ENCODE results near the gene TTC7B.

DNA sequence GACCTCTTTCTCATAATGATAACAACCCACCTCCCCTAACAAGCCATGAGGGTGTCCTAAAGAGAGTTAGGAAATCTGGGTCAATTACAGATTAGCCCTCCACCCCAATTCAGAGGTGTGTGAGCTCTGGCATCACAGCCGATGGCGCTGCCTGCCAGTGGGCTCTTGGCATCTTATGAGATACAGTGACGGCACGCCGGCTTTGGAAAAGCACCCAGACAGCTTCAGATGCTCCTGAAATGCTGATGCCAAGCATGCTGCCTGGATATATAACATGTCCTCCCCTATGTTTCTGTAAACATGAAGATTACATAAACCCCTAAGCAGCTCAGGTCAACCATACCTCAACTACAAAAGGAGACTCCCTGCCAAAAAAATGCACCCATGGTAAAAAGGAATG, 152.6 kb downstream of the TTC7B start:
- TF ChIP-seq, protein P1, sequence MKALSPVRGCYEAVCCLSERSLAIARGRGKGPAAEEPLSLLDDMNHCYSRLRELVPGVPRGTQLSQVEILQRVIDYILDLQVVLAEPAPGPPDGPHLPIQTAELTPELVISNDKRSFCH (CRISPR knock-in tag; IDR thresholded peaks at IDR 0.05): no peak
- TF ChIP-seq, protein P1 (tag; IDR thresholded peaks at IDR 0.05): no peak
- TF ChIP-seq POLR2A (conservative IDR thresholded peaks at IDR 0.05) (no peak), HDAC1 (IDR thresholded peaks at IDR 0.05) (no peak), ETV6 (IDR thresholded peaks at IDR 0.05; ENCODE audit: borderline replicate concordance in 1 of 2, low read depth in 2 of 2, low read length in 1 of 2) (no peak), ETV6 (CRISPR knock-in tag; IDR thresholded peaks at IDR 0.05; ENCODE audit: borderline replicate concordance) (no peak), TAF1 (IDR thresholded peaks at IDR 0.05; ENCODE audit: control insufficient read depth, extremely low read depth, insufficient read depth, low read length, severe bottlenecking) (no peak), ZNF274 (IDR thresholded peaks at IDR 0.05; ENCODE audit: borderline replicate concordance, low read depth, low read length) (no peak), SRSF3 (IDR thresholded peaks at IDR 0.05; ENCODE audit: insufficient read depth, low read length) (no peak), DNMT1 (IDR thresholded peaks at IDR 0.05) (no peak), SAFB (IDR thresholded peaks at IDR 0.05; ENCODE audit: borderline replicate concordance, low read depth, low read length) (no peak)
- TF ChIP-seq, protein P2, sequence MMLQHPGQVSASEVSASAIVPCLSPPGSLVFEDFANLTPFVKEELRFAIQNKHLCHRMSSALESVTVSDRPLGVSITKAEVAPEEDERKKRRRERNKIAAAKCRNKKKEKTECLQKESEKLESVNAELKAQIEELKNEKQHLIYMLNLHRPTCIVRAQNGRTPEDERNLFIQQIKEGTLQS (IDR thresholded peaks at IDR 0.05): no peak
- TF ChIP-seq, protein P2 (CRISPR knock-in tag; conservative IDR thresholded peaks at IDR 0.05): no peak

Measured in K562 (cell line).